HEK293 (cell line): Measurements from ENCODE around the gene PLP2.

Source experiments
- AEBP2 ChIP-seq: fragments of 450-650 bp; formaldehyde crosslinking; IDR thresholded peaks from 2 replicates; pipeline ENCODE4 v1.5.1; 2016; ENCODE audit warnings: missing biosample characterization, missing genetic modification characterization, borderline replicate concordance
- GLI2 ChIP-seq: fragments of 450-650 bp; formaldehyde crosslinking; IDR thresholded peaks from 2 replicates; pipeline ENCODE4; 2017; ENCODE audit warnings: missing biosample characterization, missing genetic modification characterization, low read depth, borderline replicate concordance
- KLF7 ChIP-seq: fragments of 450-650 bp; formaldehyde crosslinking; IDR thresholded peaks from 2 replicates; pipeline ENCODE4 v1.5.1; 2016; ENCODE audit warnings: missing biosample characterization, missing genetic modification characterization, borderline replicate concordance
- REST ChIP-seq: fragments of 450-650 bp; formaldehyde crosslinking; IDR thresholded peaks from 2 replicates; pipeline ENCODE4 v1.5.1; 2016; ENCODE audit warnings: missing biosample characterization, missing genetic modification characterization
- SP3 ChIP-seq: fragments of 450-650 bp; formaldehyde crosslinking; IDR thresholded peaks from 2 replicates; pipeline ENCODE4 v1.5.1; 2016; ENCODE audit warnings: missing biosample characterization, missing genetic modification characterization
- ZBTB1 ChIP-seq: fragments of 450-650 bp; formaldehyde crosslinking; IDR thresholded peaks from 2 replicates; pipeline ENCODE4 v1.5.1; 2016; ENCODE audit warnings: missing biosample characterization, missing genetic modification characterization
- ZFP37 ChIP-seq: fragments of 450-650 bp; formaldehyde crosslinking; IDR thresholded peaks from 2 replicates; pipeline ENCODE4 v1.5.1; 2016; ENCODE audit warnings: missing biosample characterization, missing genetic modification characterization
- ZNF140 ChIP-seq: fragments of 450-650 bp; formaldehyde crosslinking; IDR thresholded peaks from 2 replicates; pipeline ENCODE4 v1.5.1; 2016; ENCODE audit warnings: missing biosample characterization, missing genetic modification characterization
- ZNF202 ChIP-seq: fragments of 450-650 bp; formaldehyde crosslinking; IDR thresholded peaks from 2 replicates; pipeline ENCODE4 v1.5.1; 2016; ENCODE audit warnings: missing biosample characterization, missing genetic modification characterization, borderline replicate concordance
- ZNF266 ChIP-seq: fragments of 450-650 bp; formaldehyde crosslinking; IDR thresholded peaks from 2 replicates; pipeline ENCODE4 v1.5.1; 2016; ENCODE audit warnings: missing biosample characterization, missing genetic modification characterization, low read depth
- ZNF354C ChIP-seq: fragments of 450-650 bp; formaldehyde crosslinking; IDR thresholded peaks from 2 replicates; pipeline ENCODE4 v1.5.1; 2016; ENCODE audit warnings: missing biosample characterization, missing genetic modification characterization, low read depth, borderline replicate concordance
- ZNF394 ChIP-seq: fragments of 450-650 bp; formaldehyde crosslinking; IDR thresholded peaks from 2 replicates; pipeline ENCODE4 v1.5.1; 2016; ENCODE audit warnings: missing biosample characterization, missing genetic modification characterization, mild to moderate bottlenecking, moderate library complexity, borderline replicate concordance
- ZNF426 ChIP-seq: fragments of 450-650 bp; formaldehyde crosslinking; IDR thresholded peaks from 2 replicates; pipeline ENCODE4 v1.5.1; 2017; ENCODE audit warnings: missing biosample characterization, missing genetic modification characterization, mild to moderate bottlenecking, inconsistent platforms, moderate library complexity
- ZNF433 ChIP-seq: fragments of 450-650 bp; formaldehyde crosslinking; IDR thresholded peaks from 2 replicates; pipeline ENCODE4 v1.5.1; 2016; ENCODE audit warnings: missing biosample characterization, missing genetic modification characterization, low read depth
- ZNF510 ChIP-seq: fragments of 450-650 bp; formaldehyde crosslinking; IDR thresholded peaks from 2 replicates; pipeline ENCODE4 v1.5.1; 2018; ENCODE audit warnings: mild to moderate bottlenecking, missing genetic modification characterization, missing biosample characterization; ENCODE audit not compliant: insufficient replicate concordance
- ZNF514 ChIP-seq: fragments of 450-650 bp; formaldehyde crosslinking; IDR thresholded peaks from 2 replicates; pipeline ENCODE4 v1.5.1; 2016; ENCODE audit warnings: missing biosample characterization, missing genetic modification characterization
- ZNF518A ChIP-seq: fragments of 450-650 bp; formaldehyde crosslinking; conservative IDR thresholded peaks from 2 replicates; pipeline ENCODE4 v1.5.1; 2016; ENCODE audit warnings: low read depth, missing biosample characterization, missing genetic modification characterization
- ZNF529 ChIP-seq: fragments of 450-650 bp; formaldehyde crosslinking; IDR thresholded peaks from 2 replicates; pipeline ENCODE4 v1.5.1; 2017; ENCODE audit warnings: missing genetic modification characterization, missing biosample characterization; ENCODE audit not compliant: insufficient replicate concordance
- ZNF555 ChIP-seq: fragments of 450-650 bp; formaldehyde crosslinking; conservative IDR thresholded peaks from 2 replicates; pipeline ENCODE4 v1.5.1; 2017; ENCODE audit warnings: missing biosample characterization, mild to moderate bottlenecking, missing genetic modification characterization, inconsistent platforms
- ZNF558 ChIP-seq: fragments of 450-650 bp; formaldehyde crosslinking; IDR thresholded peaks from 2 replicates; pipeline ENCODE4 v1.5.1; 2016; ENCODE audit warnings: missing biosample characterization, missing genetic modification characterization
- ZNF560 ChIP-seq: fragments of 450-650 bp; formaldehyde crosslinking; IDR thresholded peaks from 2 replicates; pipeline ENCODE4 v1.5.1; 2017; ENCODE audit warnings: missing biosample characterization, missing genetic modification characterization, borderline replicate concordance
- ZNF580 ChIP-seq: fragments of 450-650 bp; formaldehyde crosslinking; IDR thresholded peaks from 2 replicates; pipeline ENCODE4 v1.5.1; 2016; ENCODE audit warnings: missing biosample characterization, missing genetic modification characterization
- ZNF623 ChIP-seq: fragments of 450-650 bp; formaldehyde crosslinking; IDR thresholded peaks from 2 replicates; pipeline ENCODE4 v1.5.1; 2016; ENCODE audit warnings: missing biosample characterization, missing genetic modification characterization
- ZNF629 ChIP-seq: fragments of 450-650 bp; formaldehyde crosslinking; IDR thresholded peaks from 2 replicates; pipeline ENCODE4 v1.5.1; 2017; ENCODE audit warnings: missing biosample characterization, missing genetic modification characterization

PLP2 gene

GRCh38 chrX:49132275-49132674 is 39.4 kb upstream of the PLP2 start (continued):
- TF ChIP-seq KLF7: peak; percentile 48; the same call in 1 of the 2 replicates
- TF ChIP-seq ZNF202: peak; percentile 83
- TF ChIP-seq ZBTB1 (tag by site-specific recombination): peak; percentile 36; the same call in 1 of the 2 replicates
- TF ChIP-seq ZNF623 (tag by site-specific recombination): peak; percentile 75
- peak; percentile 22; the same call in 1 of the 2 replicates for TF ChIP-seq SP3 (tag by site-specific recombination)
- peak; percentile 57; the same call in 1 of the 2 replicates for TF ChIP-seq ZNF266 (tag by site-specific recombination)
- TF ChIP-seq REST (tag by site-specific recombination): peak; percentile 68
- 0 out of 2 replicates have a peak, but pooled peaks have one; percentile 62 for TF ChIP-seq ZNF354C (tag by site-specific recombination)
- peak; percentile 51; the same call in 1 of the 2 replicates for TF ChIP-seq ZNF629 (tag by site-specific recombination)
- 0 out of 2 replicates have a peak, but pooled peaks have one; percentile 43 for TF ChIP-seq ZNF560 (tag by site-specific recombination)
- TF ChIP-seq ZNF433 (tag by site-specific recombination): peak; percentile 48; the same call in 1 of the 2 replicates
- 0 out of 2 replicates have a peak, but pooled peaks have one; percentile 49 for TF ChIP-seq ZFP37 (tag by site-specific recombination)
- peak; percentile 86 for TF ChIP-seq ZNF555 (tag by site-specific recombination)
- TF ChIP-seq ZNF558 (tag by site-specific recombination): peak; percentile 44; the same call in 1 of the 2 replicates
- 0 out of 2 replicates have a peak, but pooled peaks have one; percentile 58 for TF ChIP-seq ZNF514
- TF ChIP-seq GLI2 (tag by site-specific recombination): peak; percentile 15; the same call in 1 of the 2 replicates
- TF ChIP-seq ZNF426 (tag by site-specific recombination): peak; percentile 89
- TF ChIP-seq AEBP2 (tag by site-specific recombination): 0 out of 2 replicates have a peak, but pooled peaks have one; percentile 48
- TF ChIP-seq ZNF394: peak; percentile 90; the same call in 1 of the 2 replicates
- peak; percentile 75 for TF ChIP-seq ZNF140 (tag by site-specific recombination)
- peak; percentile 85 for TF ChIP-seq ZNF518A (tag by site-specific recombination)
- TF ChIP-seq ZNF580: 0 out of 2 replicates have a peak, but pooled peaks have one; percentile 34
- peak; percentile 50 for TF ChIP-seq ZNF529 (tag by site-specific recombination)
- peak; percentile 81 for TF ChIP-seq ZNF510 (tag by site-specific recombination)
